ENCODE measurements around the gene CD80.

The CD80 gene

DNA sequence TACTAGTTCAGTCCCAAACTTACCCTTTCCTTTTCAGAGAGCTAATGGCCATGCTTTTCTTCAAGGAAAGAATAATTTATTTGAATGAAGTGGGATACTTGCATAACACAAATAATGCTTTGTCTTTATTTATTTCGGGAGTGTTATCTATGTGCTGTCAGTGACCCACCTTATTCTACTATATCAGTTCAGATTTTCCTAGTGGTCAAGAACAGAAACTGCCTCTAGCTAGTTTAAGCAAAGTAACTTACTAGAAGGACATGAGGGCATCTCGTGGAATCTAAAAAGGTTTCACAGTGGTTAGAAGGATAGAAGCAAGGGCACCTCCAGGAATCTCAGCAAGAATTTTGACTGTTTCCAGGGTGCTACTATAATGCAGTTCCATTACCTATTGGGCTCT is 64.8 kb downstream of the CD80 start:
- no peak for ATAC-seq
- TF ChIP-seq ISL1 (CRISPR knock-in tag; IDR thresholded peaks at IDR 0.05) (no peak), GLIS3 (CRISPR knock-in tag; IDR thresholded peaks at IDR 0.05) (no peak), PPARA (CRISPR knock-in tag; IDR thresholded peaks at IDR 0.05; ENCODE audit: borderline replicate concordance) (no peak), TCF4 (CRISPR knock-in tag; IDR thresholded peaks at IDR 0.05; ENCODE audit: borderline replicate concordance) (no peak), ARNTL (CRISPR knock-in tag; IDR thresholded peaks at IDR 0.05; ENCODE audit: borderline replicate concordance, low read depth) (no peak), ZNF565 (CRISPR knock-in tag; conservative IDR thresholded peaks at IDR 0.05; ENCODE audit: low read depth) (no peak), ESRRG (CRISPR knock-in tag; IDR thresholded peaks at IDR 0.05) (no peak), BACH2 (CRISPR knock-in tag; IDR thresholded peaks at IDR 0.05; ENCODE audit: borderline replicate concordance) (no peak), RARB (CRISPR knock-in tag; IDR thresholded peaks at IDR 0.05) (no peak), TOX (CRISPR knock-in tag; IDR thresholded peaks at IDR 0.05; ENCODE audit: borderline replicate concordance) (no peak), ZFP30 (CRISPR knock-in tag; IDR thresholded peaks at IDR 0.05) (no peak), OSR1 (CRISPR knock-in tag; IDR thresholded peaks at IDR 0.05) (no peak)
- TF ChIP-seq, protein P1, sequence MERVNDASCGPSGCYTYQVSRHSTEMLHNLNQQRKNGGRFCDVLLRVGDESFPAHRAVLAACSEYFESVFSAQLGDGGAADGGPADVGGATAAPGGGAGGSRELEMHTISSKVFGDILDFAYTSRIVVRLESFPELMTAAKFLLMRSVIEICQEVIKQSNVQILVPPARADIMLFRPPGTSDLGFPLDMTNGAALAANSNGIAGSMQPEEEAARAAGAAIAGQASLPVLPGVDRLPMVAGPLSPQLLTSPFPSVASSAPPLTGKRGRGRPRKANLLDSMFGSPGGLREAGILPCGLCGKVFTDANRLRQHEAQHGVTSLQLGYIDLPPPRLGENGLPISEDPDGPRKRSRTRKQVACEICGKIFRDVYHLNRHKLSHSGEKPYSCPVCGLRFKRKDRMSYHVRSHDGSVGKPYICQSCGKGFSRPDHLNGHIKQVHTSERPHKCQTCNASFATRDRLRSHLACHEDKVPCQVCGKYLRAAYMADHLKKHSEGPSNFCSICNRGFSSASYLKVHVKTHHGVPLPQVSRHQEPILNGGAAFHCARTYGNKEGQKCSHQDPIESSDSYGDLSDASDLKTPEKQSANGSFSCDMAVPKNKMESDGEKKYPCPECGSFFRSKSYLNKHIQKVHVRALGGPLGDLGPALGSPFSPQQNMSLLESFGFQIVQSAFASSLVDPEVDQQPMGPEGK (CRISPR knock-in tag; IDR thresholded peaks at IDR 0.05; ENCODE audit: borderline replicate concordance): no peak
- TF ChIP-seq, protein P2, sequence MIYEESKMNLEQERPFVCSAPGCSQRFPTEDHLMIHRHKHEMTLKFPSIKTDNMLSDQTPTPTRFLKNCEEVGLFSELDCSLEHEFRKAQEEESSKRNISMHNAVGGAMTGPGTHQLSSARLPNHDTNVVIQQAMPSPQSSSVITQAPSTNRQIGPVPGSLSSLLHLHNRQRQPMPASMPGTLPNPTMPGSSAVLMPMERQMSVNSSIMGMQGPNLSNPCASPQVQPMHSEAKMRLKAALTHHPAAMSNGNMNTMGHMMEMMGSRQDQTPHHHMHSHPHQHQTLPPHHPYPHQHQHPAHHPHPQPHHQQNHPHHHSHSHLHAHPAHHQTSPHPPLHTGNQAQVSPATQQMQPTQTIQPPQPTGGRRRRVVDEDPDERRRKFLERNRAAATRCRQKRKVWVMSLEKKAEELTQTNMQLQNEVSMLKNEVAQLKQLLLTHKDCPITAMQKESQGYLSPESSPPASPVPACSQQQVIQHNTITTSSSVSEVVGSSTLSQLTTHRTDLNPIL (CRISPR knock-in tag; IDR thresholded peaks at IDR 0.05; ENCODE audit: low read depth): no peak
- TF ChIP-seq, protein P3, sequence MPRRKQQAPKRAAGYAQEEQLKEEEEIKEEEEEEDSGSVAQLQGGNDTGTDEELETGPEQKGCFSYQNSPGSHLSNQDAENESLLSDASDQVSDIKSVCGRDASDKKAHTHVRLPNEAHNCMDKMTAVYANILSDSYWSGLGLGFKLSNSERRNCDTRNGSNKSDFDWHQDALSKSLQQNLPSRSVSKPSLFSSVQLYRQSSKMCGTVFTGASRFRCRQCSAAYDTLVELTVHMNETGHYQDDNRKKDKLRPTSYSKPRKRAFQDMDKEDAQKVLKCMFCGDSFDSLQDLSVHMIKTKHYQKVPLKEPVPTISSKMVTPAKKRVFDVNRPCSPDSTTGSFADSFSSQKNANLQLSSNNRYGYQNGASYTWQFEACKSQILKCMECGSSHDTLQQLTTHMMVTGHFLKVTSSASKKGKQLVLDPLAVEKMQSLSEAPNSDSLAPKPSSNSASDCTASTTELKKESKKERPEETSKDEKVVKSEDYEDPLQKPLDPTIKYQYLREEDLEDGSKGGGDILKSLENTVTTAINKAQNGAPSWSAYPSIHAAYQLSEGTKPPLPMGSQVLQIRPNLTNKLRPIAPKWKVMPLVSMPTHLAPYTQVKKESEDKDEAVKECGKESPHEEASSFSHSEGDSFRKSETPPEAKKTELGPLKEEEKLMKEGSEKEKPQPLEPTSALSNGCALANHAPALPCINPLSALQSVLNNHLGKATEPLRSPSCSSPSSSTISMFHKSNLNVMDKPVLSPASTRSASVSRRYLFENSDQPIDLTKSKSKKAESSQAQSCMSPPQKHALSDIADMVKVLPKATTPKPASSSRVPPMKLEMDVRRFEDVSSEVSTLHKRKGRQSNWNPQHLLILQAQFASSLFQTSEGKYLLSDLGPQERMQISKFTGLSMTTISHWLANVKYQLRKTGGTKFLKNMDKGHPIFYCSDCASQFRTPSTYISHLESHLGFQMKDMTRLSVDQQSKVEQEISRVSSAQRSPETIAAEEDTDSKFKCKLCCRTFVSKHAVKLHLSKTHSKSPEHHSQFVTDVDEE (CRISPR knock-in tag; IDR thresholded peaks at IDR 0.05): no peak
- TF ChIP-seq, protein P4, sequence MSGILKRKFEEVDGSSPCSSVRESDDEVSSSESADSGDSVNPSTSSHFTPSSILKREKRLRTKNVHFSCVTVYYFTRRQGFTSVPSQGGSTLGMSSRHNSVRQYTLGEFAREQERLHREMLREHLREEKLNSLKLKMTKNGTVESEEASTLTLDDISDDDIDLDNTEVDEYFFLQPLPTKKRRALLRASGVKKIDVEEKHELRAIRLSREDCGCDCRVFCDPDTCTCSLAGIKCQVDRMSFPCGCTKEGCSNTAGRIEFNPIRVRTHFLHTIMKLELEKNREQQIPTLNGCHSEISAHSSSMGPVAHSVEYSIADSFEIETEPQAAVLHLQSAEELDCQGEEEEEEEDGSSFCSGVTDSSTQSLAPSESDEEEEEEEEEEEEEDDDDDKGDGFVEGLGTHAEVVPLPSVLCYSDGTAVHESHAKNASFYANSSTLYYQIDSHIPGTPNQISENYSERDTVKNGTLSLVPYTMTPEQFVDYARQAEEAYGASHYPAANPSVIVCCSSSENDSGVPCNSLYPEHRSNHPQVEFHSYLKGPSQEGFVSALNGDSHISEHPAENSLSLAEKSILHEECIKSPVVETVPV (CRISPR knock-in tag; IDR thresholded peaks at IDR 0.05): no peak

DNA sequence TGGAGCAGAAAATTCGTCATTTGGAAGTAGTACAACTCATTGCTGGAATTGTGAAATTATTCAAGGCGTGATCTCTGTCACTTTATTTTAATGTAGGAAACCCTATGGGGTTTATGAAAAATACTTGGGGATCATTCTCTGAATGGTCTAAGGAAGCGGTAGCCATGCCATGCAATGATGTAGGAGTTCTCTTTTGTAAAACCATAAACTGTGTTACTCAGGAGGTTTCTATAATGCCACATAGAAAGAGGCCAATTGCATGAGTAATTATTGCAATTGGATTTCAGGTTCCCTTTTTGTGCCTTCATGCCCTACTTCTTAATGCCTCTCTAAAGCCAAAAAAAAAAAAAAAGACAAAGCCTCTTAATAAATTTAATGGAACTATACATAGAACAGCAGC is 66.6 kb downstream of the CD80 start:
- no peak for TF ChIP-seq ZFP3 (CRISPR knock-in tag; IDR thresholded peaks at IDR 0.05)
- TF ChIP-seq PPARA (CRISPR knock-in tag; IDR thresholded peaks at IDR 0.05; ENCODE audit: borderline replicate concordance): no peak
- TF ChIP-seq ARNTL (CRISPR knock-in tag; IDR thresholded peaks at IDR 0.05; ENCODE audit: borderline replicate concordance, low read depth): no peak
- TF ChIP-seq RARB (CRISPR knock-in tag; IDR thresholded peaks at IDR 0.05): no peak
- no peak for ATAC-seq

DNA sequence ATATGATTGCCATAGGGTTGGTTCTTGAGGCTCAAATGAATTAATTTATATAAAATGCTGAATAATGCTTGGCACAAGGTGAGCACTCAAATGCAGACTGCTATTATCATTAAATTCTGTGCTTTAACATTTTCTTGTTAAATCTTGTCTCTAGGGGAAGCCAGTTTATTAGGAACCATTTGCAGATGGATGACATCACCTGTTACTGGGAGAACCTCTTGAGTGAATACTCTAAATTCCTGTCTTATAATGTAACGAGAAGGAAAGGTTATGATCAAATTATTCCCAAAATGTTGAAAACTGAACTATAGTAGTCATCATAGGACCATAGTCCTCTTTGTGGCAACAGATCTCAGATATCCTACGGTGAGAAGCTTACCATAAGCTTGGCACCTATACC is 67.3 kb downstream of the CD80 start:
- no peak for TF ChIP-seq TCF4 (CRISPR knock-in tag; IDR thresholded peaks at IDR 0.05; ENCODE audit: borderline replicate concordance)
- TF ChIP-seq, protein P3 (CRISPR knock-in tag; IDR thresholded peaks at IDR 0.05): no peak
- TF ChIP-seq OSR1 (CRISPR knock-in tag; IDR thresholded peaks at IDR 0.05): no peak
- TF ChIP-seq ZFP30 (CRISPR knock-in tag; IDR thresholded peaks at IDR 0.05): no peak
- TF ChIP-seq ZNF70 (CRISPR knock-in tag; IDR thresholded peaks at IDR 0.05): no peak
- no peak for TF ChIP-seq GLIS3 (CRISPR knock-in tag; IDR thresholded peaks at IDR 0.05)
- TF ChIP-seq BACH2 (CRISPR knock-in tag; IDR thresholded peaks at IDR 0.05; ENCODE audit: borderline replicate concordance): no peak
- TF ChIP-seq, protein P2 (CRISPR knock-in tag; IDR thresholded peaks at IDR 0.05; ENCODE audit: low read depth): no peak
- no peak for TF ChIP-seq RARB (CRISPR knock-in tag; IDR thresholded peaks at IDR 0.05)
- TF ChIP-seq, protein P1 (CRISPR knock-in tag; IDR thresholded peaks at IDR 0.05; ENCODE audit: borderline replicate concordance): no peak
- no peak for TF ChIP-seq TOX (CRISPR knock-in tag; IDR thresholded peaks at IDR 0.05; ENCODE audit: borderline replicate concordance)
- no peak for TF ChIP-seq CSDC2 (CRISPR knock-in tag; IDR thresholded peaks at IDR 0.05)

More for the DNA sequence above, 67.3 kb downstream of the CD80 start:
- ATAC-seq: no peak
